Measurements from ENCODE around the gene NENF.

DNA sequence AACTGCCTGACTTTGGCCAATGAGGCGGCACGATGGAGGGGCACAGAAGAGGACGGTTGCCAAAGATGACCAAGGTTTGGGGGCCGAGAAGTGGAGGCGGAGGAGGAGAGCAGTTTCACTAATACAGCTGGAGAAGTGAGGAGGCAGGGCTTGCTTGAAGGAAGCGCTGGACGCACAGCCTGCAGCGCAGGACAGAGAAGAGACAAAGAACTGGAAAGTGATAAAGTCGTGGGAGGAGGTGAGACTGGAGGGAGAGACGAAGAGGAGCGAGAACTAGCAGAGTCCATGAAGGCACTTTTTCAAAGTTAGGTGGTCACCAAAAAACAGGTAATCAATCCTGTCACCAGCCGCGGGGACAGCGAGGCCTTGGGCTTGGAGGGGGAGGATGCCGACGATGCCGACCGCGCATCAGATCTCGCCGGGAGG, 18.8 kb upstream of the NENF start:
- TF ChIP-seq, protein P1, sequence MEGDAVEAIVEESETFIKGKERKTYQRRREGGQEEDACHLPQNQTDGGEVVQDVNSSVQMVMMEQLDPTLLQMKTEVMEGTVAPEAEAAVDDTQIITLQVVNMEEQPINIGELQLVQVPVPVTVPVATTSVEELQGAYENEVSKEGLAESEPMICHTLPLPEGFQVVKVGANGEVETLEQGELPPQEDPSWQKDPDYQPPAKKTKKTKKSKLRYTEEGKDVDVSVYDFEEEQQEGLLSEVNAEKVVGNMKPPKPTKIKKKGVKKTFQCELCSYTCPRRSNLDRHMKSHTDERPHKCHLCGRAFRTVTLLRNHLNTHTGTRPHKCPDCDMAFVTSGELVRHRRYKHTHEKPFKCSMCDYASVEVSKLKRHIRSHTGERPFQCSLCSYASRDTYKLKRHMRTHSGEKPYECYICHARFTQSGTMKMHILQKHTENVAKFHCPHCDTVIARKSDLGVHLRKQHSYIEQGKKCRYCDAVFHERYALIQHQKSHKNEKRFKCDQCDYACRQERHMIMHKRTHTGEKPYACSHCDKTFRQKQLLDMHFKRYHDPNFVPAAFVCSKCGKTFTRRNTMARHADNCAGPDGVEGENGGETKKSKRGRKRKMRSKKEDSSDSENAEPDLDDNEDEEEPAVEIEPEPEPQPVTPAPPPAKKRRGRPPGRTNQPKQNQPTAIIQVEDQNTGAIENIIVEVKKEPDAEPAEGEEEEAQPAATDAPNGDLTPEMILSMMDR (IDR thresholded peaks at IDR 0.05): no peak
- no peak for TF ChIP-seq POLR2AphosphoS5 (IDR thresholded peaks at IDR 0.05; ENCODE audit: low read depth, low read length)
- no peak for TF ChIP-seq SIN3A (IDR thresholded peaks at IDR 0.05; ENCODE audit: borderline replicate concordance, insufficient read depth, low read depth, low read length)
